ENCODE measurements around the gene FCAMR. TPM values are rescaled to one million over a fixed set of nuclear protein-coding genes. Genes with fewer than 3 reads are reported as not detected.

FCAMR gene
- total and polyA plus RNA-seq, 4 donors: 0.14 to 0.59 (median 0.39) TPM

DNA sequence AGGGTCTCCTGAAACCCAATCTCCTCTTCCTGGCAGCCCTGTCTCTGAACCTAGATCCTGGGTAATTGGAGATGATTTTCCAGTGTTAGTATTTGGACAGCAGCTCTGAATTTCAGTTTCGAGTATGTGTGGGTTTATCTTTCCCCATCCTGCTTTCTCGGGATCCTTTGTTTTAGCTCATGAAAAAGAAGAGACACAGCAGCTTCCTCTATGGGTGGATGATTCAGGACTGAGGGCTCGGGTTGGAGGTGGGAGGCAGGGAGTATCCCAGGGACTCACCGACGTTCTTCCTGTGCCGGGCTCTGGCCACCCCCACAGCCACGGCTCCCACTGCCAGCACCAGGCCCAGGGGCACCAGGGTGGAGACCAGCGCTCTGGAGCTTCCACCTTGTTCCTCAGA is 38.1 kb downstream of the FCAMR start:
- H3K36me3 ChIP-seq (ENCODE audit: control insufficient read depth in 4 of 4, insufficient read depth in 3 of 4, low read depth in 1 of 4, low read length in 3 of 4): peaks cover 0 to 5% (median under 1%) of the 10 kb centered on the region in 4 donors
- no peaks in the 10 kb centered on the region for H3K9me3 ChIP-seq (ENCODE audit: control insufficient read depth in 4 of 4, low read length in 3 of 4)
- H3K27me3 ChIP-seq (ENCODE audit: control insufficient read depth in 4 of 4, insufficient read depth in 4 of 4, low read length in 3 of 4): no peaks in the 10 kb centered on the region
- H3K4me1 ChIP-seq (ENCODE audit: control insufficient read depth in 4 of 4, insufficient read depth in 4 of 4, low read length in 3 of 4): no peaks in the 10 kb centered on the region
- no peak overlapping the region for H3K4me3 ChIP-seq (ENCODE audit: low read depth in 1 of 3, low read length in 3 of 3)
- DNase-seq (ENCODE audit: low spot score): no peak
- H3K27ac ChIP-seq (ENCODE audit: low read depth in 1 of 2, low read length in 2 of 2): no peak overlapping the region
- TF ChIP-seq NR2F2 (IDR thresholded peaks at IDR 0.05) (no peak), RAD21 (IDR thresholded peaks at IDR 0.05) (no peak), FOXA2 (IDR thresholded peaks at IDR 0.05) (no peak), JUND (IDR thresholded peaks at IDR 0.05) (no peak), TAF1 (conservative IDR thresholded peaks at IDR 0.05) (no peak)
- whole genome bisulfite sequencing: 77% methylated on average over 8 of the region's 8 CpGs
- H3K9ac ChIP-seq (ENCODE audit: low read depth in 1 of 2, low read length in 2 of 2): no peak overlapping the region

DNA sequence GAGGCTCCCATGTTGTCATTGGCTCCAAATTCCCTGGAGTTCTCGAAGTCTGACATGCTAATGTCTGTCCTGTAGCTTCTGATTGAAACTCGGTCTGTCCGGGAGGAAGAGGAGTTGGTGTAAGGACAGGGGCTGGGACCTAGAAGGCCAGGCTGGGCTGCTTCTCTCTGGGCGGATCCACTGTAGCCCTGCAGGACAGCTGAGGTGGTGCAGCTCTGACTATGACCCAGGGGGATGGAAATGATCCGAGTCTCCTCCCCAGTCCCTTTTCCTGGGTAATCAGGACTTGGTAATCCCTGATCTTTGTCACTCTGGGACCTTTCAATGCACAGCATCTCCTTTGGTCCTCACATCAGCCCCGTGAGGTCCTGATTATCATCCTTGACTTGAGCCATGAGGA is 38.6 kb downstream of the FCAMR start:
- no peak for DNase-seq (ENCODE audit: low spot score)
- H3K27ac ChIP-seq (ENCODE audit: low read depth in 1 of 2, low read length in 2 of 2): no peak overlapping the region

GRCh38 chr1:206930210-206930798 is 40.0 kb downstream of the FCAMR start:
- Histone ChIP-seq H3K27ac (ENCODE audit: low read depth in 1 of 2, low read length in 2 of 2) (no peak overlapping the region), H3K27me3 (ENCODE audit: control insufficient read depth in 4 of 4, insufficient read depth in 4 of 4, low read length in 3 of 4) (no peaks in the 10 kb centered on the region), H3K9ac (ENCODE audit: low read depth in 1 of 2, low read length in 2 of 2) (no peak overlapping the region), H3K4me1 (ENCODE audit: control insufficient read depth in 4 of 4, insufficient read depth in 4 of 4, low read length in 3 of 4) (peaks cover 0 to 2% (median 0%) of the 10 kb centered on the region in 4 donors), H3K4me3 (ENCODE audit: low read depth in 1 of 3, low read length in 3 of 3) (no peak overlapping the region), H3K9me3 (ENCODE audit: control insufficient read depth in 4 of 4, low read length in 3 of 4) (no peaks in the 10 kb centered on the region), H3K36me3 (ENCODE audit: control insufficient read depth in 4 of 4, insufficient read depth in 3 of 4, low read depth in 1 of 4, low read length in 3 of 4) (peaks cover 0 to 5% (median under 1%) of the 10 kb centered on the region in 4 donors)
- DNase-seq (ENCODE audit: low spot score): no peak
- 80% methylated on average over 17 of the region's 17 CpGs for WGBS
- TF ChIP-seq GABPA (IDR thresholded peaks at IDR 0.05 in 1 of 2, conservative IDR thresholded peaks at IDR 0.05 in 1 of 2): no peak
- TF ChIP-seq REST (IDR thresholded peaks at IDR 0.05): no peak
- TF ChIP-seq RAD21 (IDR thresholded peaks at IDR 0.05): no peak
- no peak for TF ChIP-seq EGR1 (IDR thresholded peaks at IDR 0.05; ENCODE audit: low read depth in 2 of 2)
- no peak for TF ChIP-seq YY1 (IDR thresholded peaks at IDR 0.05)
- TF ChIP-seq TAF1 (conservative IDR thresholded peaks at IDR 0.05): no peak
- no peak for TF ChIP-seq FOXA2 (IDR thresholded peaks at IDR 0.05)
- TF ChIP-seq FOXA1 (IDR thresholded peaks at IDR 0.05): no peak
- TF ChIP-seq MAX (IDR thresholded peaks at IDR 0.05): no peak
- TF ChIP-seq JUND (IDR thresholded peaks at IDR 0.05): no peak
- TF ChIP-seq, protein P1, sequence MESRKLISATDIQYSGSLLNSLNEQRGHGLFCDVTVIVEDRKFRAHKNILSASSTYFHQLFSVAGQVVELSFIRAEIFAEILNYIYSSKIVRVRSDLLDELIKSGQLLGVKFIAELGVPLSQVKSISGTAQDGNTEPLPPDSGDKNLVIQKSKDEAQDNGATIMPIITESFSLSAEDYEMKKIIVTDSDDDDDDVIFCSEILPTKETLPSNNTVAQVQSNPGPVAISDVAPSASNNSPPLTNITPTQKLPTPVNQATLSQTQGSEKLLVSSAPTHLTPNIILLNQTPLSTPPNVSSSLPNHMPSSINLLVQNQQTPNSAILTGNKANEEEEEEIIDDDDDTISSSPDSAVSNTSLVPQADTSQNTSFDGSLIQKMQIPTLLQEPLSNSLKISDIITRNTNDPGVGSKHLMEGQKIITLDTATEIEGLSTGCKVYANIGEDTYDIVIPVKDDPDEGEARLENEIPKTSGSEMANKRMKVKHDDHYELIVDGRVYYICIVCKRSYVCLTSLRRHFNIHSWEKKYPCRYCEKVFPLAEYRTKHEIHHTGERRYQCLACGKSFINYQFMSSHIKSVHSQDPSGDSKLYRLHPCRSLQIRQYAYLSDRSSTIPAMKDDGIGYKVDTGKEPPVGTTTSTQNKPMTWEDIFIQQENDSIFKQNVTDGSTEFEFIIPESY (IDR thresholded peaks at IDR 0.05): no peak
- TF ChIP-seq NR2F2 (IDR thresholded peaks at IDR 0.05): no peak
- no peak for TF ChIP-seq RXRA (IDR thresholded peaks at IDR 0.05)

More for the DNA sequence above, 38.6 kb downstream of the FCAMR start:
- Histone ChIP-seq H3K4me1 (ENCODE audit: control insufficient read depth in 4 of 4, insufficient read depth in 4 of 4, low read length in 3 of 4) (no peaks in the 10 kb centered on the region), H3K36me3 (ENCODE audit: control insufficient read depth in 4 of 4, insufficient read depth in 3 of 4, low read depth in 1 of 4, low read length in 3 of 4) (peaks cover 0 to 5% (median under 1%) of the 10 kb centered on the region in 4 donors), H3K9me3 (ENCODE audit: control insufficient read depth in 4 of 4, low read length in 3 of 4) (no peaks in the 10 kb centered on the region), H3K9ac (ENCODE audit: low read depth in 1 of 2, low read length in 2 of 2) (no peak overlapping the region), H3K27me3 (ENCODE audit: control insufficient read depth in 4 of 4, insufficient read depth in 4 of 4, low read length in 3 of 4) (no peaks in the 10 kb centered on the region), H3K4me3 (ENCODE audit: low read depth in 1 of 3, low read length in 3 of 3) (no peak overlapping the region)
- WGBS: 92% methylated on average over 6 of the region's 6 CpGs
- TF ChIP-seq CTCF (IDR thresholded peaks at IDR 0.05; ENCODE audit: low read depth, low read length, missing input control): peak; percentile 4
- no peak for TF ChIP-seq HNF4A (conservative IDR thresholded peaks at IDR 0.05)
